G401.6 (cell line): ENCODE results near the gene EML6.
"Not testable (repeated sequence)": the region's sequence is repeated elsewhere in the genome, so short reads cannot be mapped to it uniquely, and the experiment has no call there.

ENCODE experiments used
- FAIRE-seq: peaks from 2 replicates; lab custom pipeline; 2012; peaks lifted over from hg19 to GRCh38; lab: Jason Lieb, UNC

Gene EML6

GRCh38 chr2:54805255-54805654, 81.8 kb downstream of the EML6 start:
- FAIRE-seq = no peak

- FAIRE-seq = no peak
These were observed 83.5 kb downstream of the EML6 start for GRCh38 chr2:54806975-54807374.

GRCh38 chr2:54808661-54809060, 85.2 kb downstream of the EML6 start:
- FAIRE-seq = no peak

- no peak for FAIRE-seq
These were observed 86.4 kb downstream of the EML6 start for GRCh38 chr2:54809819-54810218.

GRCh38 chr2:54810246-54810645, 86.8 kb downstream of the EML6 start:
- FAIRE-seq = no peak

- FAIRE-seq = no peak
These were observed 90.1 kb downstream of the EML6 start for GRCh38 chr2:54813584-54813983.

- no peak for FAIRE-seq
These were observed 91.1 kb downstream of the EML6 start for GRCh38 chr2:54814389-54815147.

- no peak for FAIRE-seq
These were observed 91.7 kb downstream of the EML6 start for GRCh38 chr2:54815148-54815539.

- FAIRE-seq = no peak
These were observed 94.8 kb downstream of the EML6 start for GRCh38 chr2:54818226-54818625.

- FAIRE-seq = no peak
These were observed 97.1 kb downstream of the EML6 start for GRCh38 chr2:54820558-54820957.

- FAIRE-seq = no peak
These were observed 101.1 kb downstream of the EML6 start for GRCh38 chr2:54824567-54824966.

- FAIRE-seq = no peak
These were observed 107.1 kb downstream of the EML6 start for GRCh38 chr2:54830546-54830945.

- FAIRE-seq = no peak
These were observed 108.0 kb downstream of the EML6 start for GRCh38 chr2:54831480-54831879.

GRCh38 chr2:54834721-54835120, 111.3 kb downstream of the EML6 start:
- FAIRE-seq = no peak

GRCh38 chr2:54836477-54836876, 113.0 kb downstream of the EML6 start:
- FAIRE-seq = no peak

- peak; percentile 8 for FAIRE-seq
These were observed 115.1 kb downstream of the EML6 start for GRCh38 chr2:54838585-54839035.

- no peak for FAIRE-seq
These were observed 116.2 kb downstream of the EML6 start for GRCh38 chr2:54839461-54840255.

- FAIRE-seq = no peak
These were observed 117.4 kb downstream of the EML6 start for GRCh38 chr2:54840559-54841468.

- FAIRE-seq = not testable (repeated sequence)
These were observed 118.0 kb downstream of the EML6 start for GRCh38 chr2:54841500-54841899.

- no peak for FAIRE-seq
These were observed 121.6 kb downstream of the EML6 start for GRCh38 chr2:54845094-54845493.

- FAIRE-seq = no peak
These were observed 122.1 kb downstream of the EML6 start for GRCh38 chr2:54845514-54845913.
